Measurements from ENCODE around the gene ZNF829.

DNA sequence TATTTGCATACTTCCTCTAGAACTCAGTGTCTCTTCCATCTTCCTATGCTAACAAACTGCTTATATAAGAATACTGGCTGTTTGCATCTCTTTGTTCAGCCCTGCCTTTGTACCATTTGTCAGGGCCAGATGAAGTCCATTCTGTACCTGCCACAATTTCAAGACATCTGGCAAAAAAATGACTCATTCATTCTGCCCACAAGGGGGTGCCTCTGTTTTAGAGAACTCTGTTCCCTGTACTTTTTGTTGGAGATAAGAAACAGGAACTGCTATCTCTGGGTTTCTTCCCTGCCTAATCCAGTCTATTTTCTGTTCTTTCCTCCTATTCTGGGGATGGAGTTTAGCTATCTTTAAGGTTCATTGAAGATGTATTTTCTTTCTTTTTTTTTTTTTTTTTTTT is 23.1 kb upstream of the ZNF829 start:
- TF ChIP-seq, protein P1, sequence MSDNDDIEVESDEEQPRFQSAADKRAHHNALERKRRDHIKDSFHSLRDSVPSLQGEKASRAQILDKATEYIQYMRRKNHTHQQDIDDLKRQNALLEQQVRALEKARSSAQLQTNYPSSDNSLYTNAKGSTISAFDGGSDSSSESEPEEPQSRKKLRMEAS (IDR thresholded peaks at IDR 0.05; ENCODE audit: low read depth, low read length) = no peak
- no peak for TF ChIP-seq POLR2A (IDR thresholded peaks at IDR 0.05; ENCODE audit: extremely low read depth, insufficient read length)
